Inflammatory macrophage treated with lipopolysaccharide for 4 hours (primary cell): ENCODE results near the gene ARMH4.

Source experiments
- DNase-seq: peaks from one replicate; pipeline ENCODE4 v3.0.0-alpha.2; 2020

Gene ARMH4

DNA sequence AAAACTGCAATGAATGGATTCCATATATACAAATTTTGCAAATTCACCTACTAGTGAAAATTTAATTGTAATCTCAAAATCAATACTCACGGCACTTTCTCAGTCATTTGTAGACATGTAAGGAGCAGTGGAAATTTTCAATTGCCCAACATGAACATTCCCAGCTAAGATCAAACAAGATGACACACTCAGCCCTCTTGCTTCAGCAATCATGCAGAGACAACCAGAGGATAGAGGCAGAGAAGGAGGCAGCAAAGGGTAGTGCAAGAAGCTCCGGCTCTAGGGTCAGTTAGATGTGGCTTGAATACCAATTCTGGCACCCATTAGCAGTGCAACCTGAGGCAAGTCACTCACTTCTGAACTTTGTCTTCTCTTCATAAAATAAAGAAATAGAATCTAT lies 194.6 kb downstream of the ARMH4 start:
- no peak for DNase-seq
